Left ventricle myocardium inferior (tissue), 1 donor: ENCODE measurements around the gene GALNT15. TPM values are rescaled to one million over a fixed set of nuclear protein-coding genes. Genes with fewer than 3 reads are reported as not detected.

Experiments used
- DNase-seq: peaks from one replicate; pipeline ENCODE4 v3.0.0-alpha.2; 2020
- H3K27ac ChIP-seq: fragments of 200-600 bp; replicated peaks from 2 replicates; pipeline ENCODE4 v1.8.0; 2021
- H3K27me3 ChIP-seq: fragments of 200-600 bp; 2 replicates; pipeline ENCODE4 v1.8.0; 2021; ENCODE audit warnings: low read depth
- H3K36me3 ChIP-seq: fragments of 200-600 bp; 2 replicates; pipeline ENCODE4 v1.8.0; 2021
- H3K4me1 ChIP-seq: fragments of 200-600 bp; 2 replicates; pipeline ENCODE4 v1.8.0; 2021
- H3K4me3 ChIP-seq: fragments of 200-600 bp; 2 replicates; pipeline ENCODE4 v1.8.0; 2021; ENCODE audit warnings: mild to moderate bottlenecking, moderate library complexity
- H3K9me3 ChIP-seq: fragments of 200-600 bp; replicated peaks from 2 replicates; pipeline ENCODE4 v1.8.0; 2021
- CTCF ChIP-seq: fragments of 200-600 bp; IDR thresholded peaks from 2 replicates; pipeline ENCODE4 v1.8.0; 2021; ENCODE audit warnings: antibody characterized with exemption, mild to moderate bottlenecking, borderline replicate concordance
- intact Hi-C: fragments of 100-400 bp; cut with micrococcal nuclease; formaldehyde crosslinking; loops from one replicate; pipeline ENCODE4 v1.11.0; 2022
- total RNA-seq: library from RNA; stranded (reverse); fragmentation: NEBNext Ultra II Directional; extraction: Animal tissue kit (Norgen Biotek cat#: 25700); gene quantifications from one replicate; pipeline ENCODE4 v1.2.1, GENCODE V29; 2021
- donor health status: DM: no; HTN: yes; CAD: no; lungs with severe emphysema.

Gene GALNT15
- total RNA-seq, 1 donor from 2014 or later, result 6.6 TPM

- Histone ChIP-seq H3K4me3 (no peak overlapping the region), H3K4me1 (peaks cover 37% of the 10 kb centered on the region), H3K27me3 (no peaks in the 10 kb centered on the region), H3K27ac (no peak overlapping the region), H3K9me3 (peaks cover 21% of the 10 kb centered on the region), H3K36me3 (no peaks in the 10 kb centered on the region)
- no peak for TF ChIP-seq CTCF
- intact Hi-C loops, result no loop called here
- no peak for DNase-seq
Measured at GRCh38 chr3:16134173-16134928, 40.1 kb upstream of the GALNT15 start.

GRCh38 chr3:16136055-16136454 is 38.4 kb upstream of the GALNT15 start:
- Histone ChIP-seq H3K9me3 (peaks cover 21% of the 10 kb centered on the region), H3K27me3 (no peaks in the 10 kb centered on the region), H3K4me1 (peaks cover 38% of the 10 kb centered on the region), H3K27ac (peak overlapping the region; percentile 73), H3K36me3 (no peaks in the 10 kb centered on the region), H3K4me3 (no peak overlapping the region)
- intact Hi-C loops, result no loop called here
- TF ChIP-seq CTCF, result no peak
- DNase-seq, result no peak

- H3K27ac ChIP-seq, result peak overlapping the region; percentile 73
- peaks cover 33% of the 10 kb centered on the region for H3K4me1 ChIP-seq
- no peak overlapping the region for H3K4me3 ChIP-seq
- peaks cover 21% of the 10 kb centered on the region for H3K9me3 ChIP-seq
- TF ChIP-seq CTCF, result no peak
- DNase-seq, result no peak
- H3K36me3 ChIP-seq, result no peaks in the 10 kb centered on the region
- H3K27me3 ChIP-seq, result no peaks in the 10 kb centered on the region
- intact Hi-C loops, result no loop called here
Measured at GRCh38 chr3:16137044-16137443, 37.4 kb upstream of the GALNT15 start.

- TF ChIP-seq CTCF, result no peak
- Histone ChIP-seq H3K27ac (no peak overlapping the region), H3K4me3 (no peak overlapping the region), H3K9me3 (peaks cover 21% of the 10 kb centered on the region), H3K27me3 (no peaks in the 10 kb centered on the region), H3K36me3 (no peaks in the 10 kb centered on the region), H3K4me1 (peaks cover 24% of the 10 kb centered on the region)
- no peak for DNase-seq
- intact Hi-C loops, result no loop called here
Measured at GRCh38 chr3:16137977-16138376, 36.5 kb upstream of the GALNT15 start.

- peaks cover 15% of the 10 kb centered on the region for H3K4me1 ChIP-seq
- no peak overlapping the region for H3K4me3 ChIP-seq
- peaks cover 25% of the 10 kb centered on the region for H3K9me3 ChIP-seq
- intact Hi-C loops, result no loop called here
- no peaks in the 10 kb centered on the region for H3K27me3 ChIP-seq
- H3K36me3 ChIP-seq, result no peaks in the 10 kb centered on the region
- no peak for DNase-seq
- H3K27ac ChIP-seq, result peak overlapping the region; percentile 79
- TF ChIP-seq CTCF, result no peak
Measured at GRCh38 chr3:16140116-16140893, 34.2 kb upstream of the GALNT15 start.
